Activated CD8-positive, alpha-beta memory T cell treated with anti-CD3 and anti-CD28 coated beads, Interleukin-2, amount 50 U/mL, for 1 hour (primary cell): Measurements from ENCODE around the gene ADPRHL1.

Experiments
- DNase-seq: peaks from one replicate; pipeline ENCODE4 v3.0.0-alpha.2; 2020; ENCODE audit errors: extremely low read depth

ADPRHL1 gene

GRCh38 chr13:113433391-113433916, 19.8 kb downstream of the ADPRHL1 start:
- no peak for DNase-seq

- DNase-seq, result no peak
Measured at GRCh38 chr13:113432506-113433270, 20.6 kb downstream of the ADPRHL1 start.

GRCh38 chr13:113431171-113431570, 22.1 kb downstream of the ADPRHL1 start:
- no peak for DNase-seq

GRCh38 chr13:113430378-113431110, 22.7 kb downstream of the ADPRHL1 start:
- DNase-seq, result no peak

- no peak for DNase-seq
Measured at GRCh38 chr13:113429608-113429985, 23.7 kb downstream of the ADPRHL1 start.

GRCh38 chr13:113428871-113429607, 24.2 kb downstream of the ADPRHL1 start:
- DNase-seq, result no peak

GRCh38 chr13:113428469-113428865, 24.8 kb downstream of the ADPRHL1 start:
- DNase-seq, result no peak

GRCh38 chr13:113427562-113428468, 25.5 kb downstream of the ADPRHL1 start:
- no peak for DNase-seq

GRCh38 chr13:113426591-113426986, 26.7 kb downstream of the ADPRHL1 start:
- no peak for DNase-seq

- no peak for DNase-seq
Measured at GRCh38 chr13:113425941-113426590, 27.2 kb downstream of the ADPRHL1 start.

GRCh38 chr13:113423520-113424163, 29.6 kb downstream of the ADPRHL1 start:
- DNase-seq, result no peak

GRCh38 chr13:113422807-113423519, 30.3 kb downstream of the ADPRHL1 start:
- DNase-seq, result no peak

GRCh38 chr13:113421673-113422270, 31.5 kb downstream of the ADPRHL1 start:
- no peak for DNase-seq

GRCh38 chr13:113420833-113421600, 32.3 kb downstream of the ADPRHL1 start:
- DNase-seq, result no peak

- no peak for DNase-seq
Measured at GRCh38 chr13:113420232-113420631, 33.1 kb downstream of the ADPRHL1 start.

- no peak for DNase-seq
Measured at GRCh38 chr13:113419531-113420193, 33.6 kb downstream of the ADPRHL1 start.

- DNase-seq, result no peak
Measured at GRCh38 chr13:113418722-113419049, 34.6 kb downstream of the ADPRHL1 start.
